ENCODE measurements around the gene PLN. TPM values are rescaled to one million over a fixed set of nuclear protein-coding genes. Genes with fewer than 3 reads are reported as not detected.
A peak's percentile ranks its signal among the peaks of the same experiment; 100 is the strongest.

The PLN gene
- total RNA-seq, 4 donors from 2014 or later = 32.6 to 52.0 (median 47.1) TPM

- peak overlapping the region in 3 of 4 donors; percentile 37 to 67 (median 44) for H3K27ac ChIP-seq
- in situ Hi-C loops (cut with MboI; ENCODE audit: low pct_ligation_motif_present in 1 of 4, low pct_unique_long_range_greater_than_20kb in 1 of 4, low sequenced_read_pairs in 3 of 4) = no loop called here
- H3K4me1 ChIP-seq = peaks cover 0 to 15% (median 7%) of the 10 kb centered on the region in 4 donors
These were observed 21.9 kb upstream of the PLN start for GRCh38 chr6:118525913-118526780.

DNA sequence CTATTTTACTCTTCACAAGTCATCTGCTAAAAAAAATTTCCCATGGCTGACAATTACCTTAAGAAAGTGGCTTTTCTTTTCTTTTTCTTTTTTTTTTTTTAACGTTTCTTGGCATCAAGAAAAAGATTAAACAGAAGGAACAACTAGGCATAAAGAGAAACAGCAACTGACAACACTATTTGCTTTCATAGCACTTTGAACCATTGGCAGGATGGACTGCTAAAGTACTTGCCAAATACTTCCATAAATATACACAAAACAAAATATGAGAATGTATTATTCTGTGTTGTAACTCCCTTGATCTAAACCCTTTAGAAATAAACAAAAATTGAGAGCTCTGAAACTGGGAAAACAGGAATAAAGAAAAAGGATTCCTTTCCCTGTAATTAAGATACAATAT is 20.0 kb upstream of the PLN start:
- in situ Hi-C loops (cut with MboI; ENCODE audit: low pct_ligation_motif_present in 1 of 4, low pct_unique_long_range_greater_than_20kb in 1 of 4, low sequenced_read_pairs in 3 of 4) (no loop called here), intact Hi-C loops (cut with DNase I; ENCODE audit: low total_unique reads) (no loop called here)
- TF ChIP-seq, protein P1, sequence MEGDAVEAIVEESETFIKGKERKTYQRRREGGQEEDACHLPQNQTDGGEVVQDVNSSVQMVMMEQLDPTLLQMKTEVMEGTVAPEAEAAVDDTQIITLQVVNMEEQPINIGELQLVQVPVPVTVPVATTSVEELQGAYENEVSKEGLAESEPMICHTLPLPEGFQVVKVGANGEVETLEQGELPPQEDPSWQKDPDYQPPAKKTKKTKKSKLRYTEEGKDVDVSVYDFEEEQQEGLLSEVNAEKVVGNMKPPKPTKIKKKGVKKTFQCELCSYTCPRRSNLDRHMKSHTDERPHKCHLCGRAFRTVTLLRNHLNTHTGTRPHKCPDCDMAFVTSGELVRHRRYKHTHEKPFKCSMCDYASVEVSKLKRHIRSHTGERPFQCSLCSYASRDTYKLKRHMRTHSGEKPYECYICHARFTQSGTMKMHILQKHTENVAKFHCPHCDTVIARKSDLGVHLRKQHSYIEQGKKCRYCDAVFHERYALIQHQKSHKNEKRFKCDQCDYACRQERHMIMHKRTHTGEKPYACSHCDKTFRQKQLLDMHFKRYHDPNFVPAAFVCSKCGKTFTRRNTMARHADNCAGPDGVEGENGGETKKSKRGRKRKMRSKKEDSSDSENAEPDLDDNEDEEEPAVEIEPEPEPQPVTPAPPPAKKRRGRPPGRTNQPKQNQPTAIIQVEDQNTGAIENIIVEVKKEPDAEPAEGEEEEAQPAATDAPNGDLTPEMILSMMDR (IDR thresholded peaks at IDR 0.05) = no peak
- TF ChIP-seq POLR2AphosphoS5 (IDR thresholded peaks at IDR 0.05) (no peak), EP300 (IDR thresholded peaks at IDR 0.05; ENCODE audit: low read depth) (no peak), POLR2A (IDR thresholded peaks at IDR 0.05) (no peak)
- H3K36me3 ChIP-seq = peaks cover 0 to 4% (median 0%) of the 10 kb centered on the region in 4 donors
- 0 to 19% methylated on average over 1 of the region's 1 CpG for WGBS, 2 donors (ENCODE audit: low coverage in 1 of 2)
- peaks cover 0 to 15% (median 7%) of the 10 kb centered on the region in 4 donors for H3K4me1 ChIP-seq
- no peak overlapping the region for H3K4me3 ChIP-seq
- no peak for DNase-seq
- peak overlapping the region in 2 of 4 donors; percentile 14 to 23 for H3K27ac ChIP-seq
- peaks cover 0 to 4% of the 10 kb centered on the region in 2 donors for H3K9me3 ChIP-seq
- no peaks in the 10 kb centered on the region for H3K27me3 ChIP-seq

More at GRCh38 chr6:118525913-118526780, 21.9 kb upstream of the PLN start:
- TF ChIP-seq POLR2AphosphoS5 (IDR thresholded peaks at IDR 0.05) = no peak
- TF ChIP-seq, protein P1 (IDR thresholded peaks at IDR 0.05) = no peak
- TF ChIP-seq POLR2A (IDR thresholded peaks at IDR 0.05) = no peak
- no peak for TF ChIP-seq EP300 (IDR thresholded peaks at IDR 0.05; ENCODE audit: low read depth)
- WGBS, 2 donors (ENCODE audit: low coverage in 1 of 2) = 66 to 79% methylated on average over 4 of the region's 4 CpGs
- Histone ChIP-seq H3K27me3 (no peaks in the 10 kb centered on the region), H3K36me3 (peaks cover 0 to 4% (median 0%) of the 10 kb centered on the region in 4 donors), H3K4me3 (no peak overlapping the region), H3K9me3 (peaks cover 0 to 2% of the 10 kb centered on the region in 2 donors)
- intact Hi-C loops (cut with DNase I; ENCODE audit: low total_unique reads) = no loop called here
- no peak for DNase-seq

DNA sequence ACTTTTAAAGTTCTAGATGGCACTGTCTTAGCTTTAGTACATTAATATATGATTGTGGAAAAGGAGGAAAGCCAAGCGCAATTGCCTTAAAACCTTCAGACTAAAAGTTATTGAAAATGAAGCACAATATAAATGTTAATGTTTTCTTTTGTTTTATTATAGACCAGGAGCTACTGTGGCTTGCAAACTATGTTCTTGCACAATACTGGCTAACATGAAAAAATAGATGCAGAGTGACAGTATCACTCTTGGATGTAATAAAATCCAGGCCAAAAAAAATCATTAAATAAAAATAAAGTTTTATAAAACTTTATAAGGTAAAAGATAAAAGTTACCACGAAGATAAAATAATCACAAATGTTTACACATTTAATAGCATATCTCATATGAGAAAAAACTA is 18.3 kb upstream of the PLN start:
- in situ Hi-C loops (cut with MboI; ENCODE audit: low pct_ligation_motif_present in 1 of 4, low pct_unique_long_range_greater_than_20kb in 1 of 4, low sequenced_read_pairs in 3 of 4) = no loop called here
- Histone ChIP-seq H3K27me3 (no peaks in the 10 kb centered on the region), H3K36me3 (no peaks in the 10 kb centered on the region), H3K4me1 (peaks cover 0 to 15% (median 7%) of the 10 kb centered on the region in 4 donors), H3K4me3 (no peak overlapping the region), H3K9me3 (peaks cover 0 to 4% of the 10 kb centered on the region in 2 donors), H3K27ac (peak overlapping the region in 1 of 4 donors; percentile 14)
- TF ChIP-seq, protein P1 (IDR thresholded peaks at IDR 0.05) = no peak
- TF ChIP-seq POLR2AphosphoS5 (IDR thresholded peaks at IDR 0.05) (no peak), POLR2A (IDR thresholded peaks at IDR 0.05) (no peak), EP300 (IDR thresholded peaks at IDR 0.05; ENCODE audit: low read depth) (no peak)
- DNase-seq = no peak
- intact Hi-C loops (cut with DNase I; ENCODE audit: low total_unique reads) = no loop called here
- 72 to 73% methylated on average over 2 of the region's 2 CpGs for WGBS, 2 donors (ENCODE audit: low coverage in 1 of 2)

- DNase-seq = no peak
- Histone ChIP-seq H3K4me1 (peaks cover 0 to 11% (median 6%) of the 10 kb centered on the region in 4 donors), H3K27ac (no peak overlapping the region), H3K27me3 (no peaks in the 10 kb centered on the region), H3K36me3 (no peaks in the 10 kb centered on the region), H3K4me3 (no peak overlapping the region), H3K9me3 (peaks cover 0 to 4% of the 10 kb centered on the region in 2 donors)
- intact Hi-C loops (cut with DNase I; ENCODE audit: low total_unique reads) (no loop called here), in situ Hi-C loops (cut with MboI; ENCODE audit: low pct_ligation_motif_present in 1 of 4, low pct_unique_long_range_greater_than_20kb in 1 of 4, low sequenced_read_pairs in 3 of 4) (no loop called here)
- TF ChIP-seq POLR2AphosphoS5 (IDR thresholded peaks at IDR 0.05) = no peak
- no peak for TF ChIP-seq POLR2A (IDR thresholded peaks at IDR 0.05)
- TF ChIP-seq EP300 (IDR thresholded peaks at IDR 0.05; ENCODE audit: low read depth) = no peak
- TF ChIP-seq, protein P1 (IDR thresholded peaks at IDR 0.05) = no peak
- WGBS, 2 donors (ENCODE audit: low coverage in 1 of 2) = 91 to 95% methylated on average over 2 of the region's 2 CpGs
These were observed 17.2 kb upstream of the PLN start for GRCh38 chr6:118530942-118531341.
